ENCODE results near the gene ANO10.

DNA sequence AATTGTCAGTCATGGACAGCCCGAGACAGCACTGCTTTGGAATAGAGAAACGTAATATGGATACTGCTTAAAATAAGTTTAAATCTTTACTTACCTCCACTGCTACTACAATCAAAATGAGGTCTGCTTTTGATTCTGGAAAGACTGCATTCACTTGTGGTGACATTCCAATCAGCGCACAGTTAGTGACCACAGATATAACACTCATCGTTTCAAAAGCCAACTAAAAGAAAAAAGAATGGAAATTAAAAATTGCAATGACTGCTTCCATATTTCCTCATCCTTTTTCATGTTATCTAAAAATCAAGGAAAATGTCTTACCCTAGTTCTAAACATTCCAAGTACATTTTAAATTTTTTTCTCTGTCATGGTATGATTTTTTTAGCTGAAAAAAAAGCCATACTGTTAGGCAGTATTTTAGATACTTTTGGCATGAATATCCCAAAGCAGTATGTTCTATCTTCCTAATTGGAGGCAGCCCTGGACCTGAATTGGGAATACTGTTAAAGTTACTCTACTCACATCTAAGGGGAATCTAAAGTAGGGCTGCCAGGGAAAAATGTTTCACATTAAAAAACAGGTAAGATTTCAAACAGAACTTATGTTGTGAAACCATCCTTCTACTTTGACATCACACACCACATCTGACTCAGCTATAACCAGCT, 72.1 kb downstream of the ANO10 start:
- TF ChIP-seq, protein P1, sequence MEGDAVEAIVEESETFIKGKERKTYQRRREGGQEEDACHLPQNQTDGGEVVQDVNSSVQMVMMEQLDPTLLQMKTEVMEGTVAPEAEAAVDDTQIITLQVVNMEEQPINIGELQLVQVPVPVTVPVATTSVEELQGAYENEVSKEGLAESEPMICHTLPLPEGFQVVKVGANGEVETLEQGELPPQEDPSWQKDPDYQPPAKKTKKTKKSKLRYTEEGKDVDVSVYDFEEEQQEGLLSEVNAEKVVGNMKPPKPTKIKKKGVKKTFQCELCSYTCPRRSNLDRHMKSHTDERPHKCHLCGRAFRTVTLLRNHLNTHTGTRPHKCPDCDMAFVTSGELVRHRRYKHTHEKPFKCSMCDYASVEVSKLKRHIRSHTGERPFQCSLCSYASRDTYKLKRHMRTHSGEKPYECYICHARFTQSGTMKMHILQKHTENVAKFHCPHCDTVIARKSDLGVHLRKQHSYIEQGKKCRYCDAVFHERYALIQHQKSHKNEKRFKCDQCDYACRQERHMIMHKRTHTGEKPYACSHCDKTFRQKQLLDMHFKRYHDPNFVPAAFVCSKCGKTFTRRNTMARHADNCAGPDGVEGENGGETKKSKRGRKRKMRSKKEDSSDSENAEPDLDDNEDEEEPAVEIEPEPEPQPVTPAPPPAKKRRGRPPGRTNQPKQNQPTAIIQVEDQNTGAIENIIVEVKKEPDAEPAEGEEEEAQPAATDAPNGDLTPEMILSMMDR (IDR thresholded peaks at IDR 0.05), result no peak
- TF ChIP-seq POLR2AphosphoS5 (IDR thresholded peaks at IDR 0.05; ENCODE audit: low read depth, low read length) (no peak), TCF7L2 (IDR thresholded peaks at IDR 0.05; ENCODE audit: low read depth, low read length) (no peak), SIN3A (IDR thresholded peaks at IDR 0.05; ENCODE audit: borderline replicate concordance, insufficient read depth, low read depth, low read length) (no peak)
- TF ChIP-seq, protein P2, sequence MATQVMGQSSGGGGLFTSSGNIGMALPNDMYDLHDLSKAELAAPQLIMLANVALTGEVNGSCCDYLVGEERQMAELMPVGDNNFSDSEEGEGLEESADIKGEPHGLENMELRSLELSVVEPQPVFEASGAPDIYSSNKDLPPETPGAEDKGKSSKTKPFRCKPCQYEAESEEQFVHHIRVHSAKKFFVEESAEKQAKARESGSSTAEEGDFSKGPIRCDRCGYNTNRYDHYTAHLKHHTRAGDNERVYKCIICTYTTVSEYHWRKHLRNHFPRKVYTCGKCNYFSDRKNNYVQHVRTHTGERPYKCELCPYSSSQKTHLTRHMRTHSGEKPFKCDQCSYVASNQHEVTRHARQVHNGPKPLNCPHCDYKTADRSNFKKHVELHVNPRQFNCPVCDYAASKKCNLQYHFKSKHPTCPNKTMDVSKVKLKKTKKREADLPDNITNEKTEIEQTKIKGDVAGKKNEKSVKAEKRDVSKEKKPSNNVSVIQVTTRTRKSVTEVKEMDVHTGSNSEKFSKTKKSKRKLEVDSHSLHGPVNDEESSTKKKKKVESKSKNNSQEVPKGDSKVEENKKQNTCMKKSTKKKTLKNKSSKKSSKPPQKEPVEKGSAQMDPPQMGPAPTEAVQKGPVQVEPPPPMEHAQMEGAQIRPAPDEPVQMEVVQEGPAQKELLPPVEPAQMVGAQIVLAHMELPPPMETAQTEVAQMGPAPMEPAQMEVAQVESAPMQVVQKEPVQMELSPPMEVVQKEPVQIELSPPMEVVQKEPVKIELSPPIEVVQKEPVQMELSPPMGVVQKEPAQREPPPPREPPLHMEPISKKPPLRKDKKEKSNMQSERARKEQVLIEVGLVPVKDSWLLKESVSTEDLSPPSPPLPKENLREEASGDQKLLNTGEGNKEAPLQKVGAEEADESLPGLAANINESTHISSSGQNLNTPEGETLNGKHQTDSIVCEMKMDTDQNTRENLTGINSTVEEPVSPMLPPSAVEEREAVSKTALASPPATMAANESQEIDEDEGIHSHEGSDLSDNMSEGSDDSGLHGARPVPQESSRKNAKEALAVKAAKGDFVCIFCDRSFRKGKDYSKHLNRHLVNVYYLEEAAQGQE (IDR thresholded peaks at IDR 0.05; ENCODE audit: insufficient read depth in 1 of 2, low read depth in 2 of 2, low read length in 1 of 2), result no peak

Measured in Panc1 (cell line).